GM18526 (cell line): ENCODE measurements around the gene INPP1.

Experiments
- POLR2A ChIP-seq: IDR thresholded peaks from 3 replicates; pipeline ENCODE4 v1.6.1; 2011; ENCODE audit not compliant: insufficient read length; ENCODE audit errors: extremely low read depth

INPP1 gene

DNA sequence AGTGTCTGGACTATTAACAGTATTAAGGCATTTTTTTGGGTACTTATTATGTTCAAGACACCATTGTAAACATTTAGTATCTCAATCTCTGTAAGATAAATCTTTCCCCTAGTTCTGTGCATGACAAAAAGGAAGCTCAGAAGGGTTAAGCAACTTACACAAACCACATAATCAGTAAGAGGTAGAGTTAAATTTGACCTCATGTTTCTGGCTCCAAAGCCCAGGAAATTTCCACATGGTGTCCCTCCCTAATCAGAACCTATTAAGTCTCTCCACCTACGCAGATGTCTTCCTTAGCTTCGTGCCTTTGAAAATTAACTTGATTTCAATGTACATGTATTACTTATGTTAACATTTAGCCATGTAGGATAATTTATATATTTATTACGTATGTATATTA, 66.8 kb downstream of the INPP1 start:
- no peak for TF ChIP-seq POLR2A

DNA sequence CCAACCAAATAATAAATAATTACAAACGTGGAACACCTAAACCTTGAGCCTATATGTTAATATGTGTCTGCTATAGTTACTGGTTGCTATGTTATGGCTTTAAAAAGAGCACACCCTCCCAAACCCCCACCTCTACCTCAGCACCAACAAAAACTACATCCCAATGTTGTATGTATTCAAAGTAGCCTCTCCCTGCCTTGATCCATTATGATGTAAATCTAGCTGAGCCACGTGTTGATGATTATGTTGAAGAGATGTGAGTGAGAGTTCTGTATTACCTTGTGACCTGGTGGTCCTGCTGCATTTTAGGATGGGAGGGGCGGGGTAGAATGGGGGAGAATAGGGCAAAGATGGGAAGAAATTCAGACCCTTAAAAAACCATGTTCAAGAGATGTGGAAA, 69.6 kb downstream of the INPP1 start:
- no peak for TF ChIP-seq POLR2A

- no peak for TF ChIP-seq POLR2A
Measured at GRCh38 chr2:190413421-190413820, 70.0 kb downstream of the INPP1 start.

GRCh38 chr2:190415251-190415650, 71.9 kb downstream of the INPP1 start:
- no peak for TF ChIP-seq POLR2A

DNA sequence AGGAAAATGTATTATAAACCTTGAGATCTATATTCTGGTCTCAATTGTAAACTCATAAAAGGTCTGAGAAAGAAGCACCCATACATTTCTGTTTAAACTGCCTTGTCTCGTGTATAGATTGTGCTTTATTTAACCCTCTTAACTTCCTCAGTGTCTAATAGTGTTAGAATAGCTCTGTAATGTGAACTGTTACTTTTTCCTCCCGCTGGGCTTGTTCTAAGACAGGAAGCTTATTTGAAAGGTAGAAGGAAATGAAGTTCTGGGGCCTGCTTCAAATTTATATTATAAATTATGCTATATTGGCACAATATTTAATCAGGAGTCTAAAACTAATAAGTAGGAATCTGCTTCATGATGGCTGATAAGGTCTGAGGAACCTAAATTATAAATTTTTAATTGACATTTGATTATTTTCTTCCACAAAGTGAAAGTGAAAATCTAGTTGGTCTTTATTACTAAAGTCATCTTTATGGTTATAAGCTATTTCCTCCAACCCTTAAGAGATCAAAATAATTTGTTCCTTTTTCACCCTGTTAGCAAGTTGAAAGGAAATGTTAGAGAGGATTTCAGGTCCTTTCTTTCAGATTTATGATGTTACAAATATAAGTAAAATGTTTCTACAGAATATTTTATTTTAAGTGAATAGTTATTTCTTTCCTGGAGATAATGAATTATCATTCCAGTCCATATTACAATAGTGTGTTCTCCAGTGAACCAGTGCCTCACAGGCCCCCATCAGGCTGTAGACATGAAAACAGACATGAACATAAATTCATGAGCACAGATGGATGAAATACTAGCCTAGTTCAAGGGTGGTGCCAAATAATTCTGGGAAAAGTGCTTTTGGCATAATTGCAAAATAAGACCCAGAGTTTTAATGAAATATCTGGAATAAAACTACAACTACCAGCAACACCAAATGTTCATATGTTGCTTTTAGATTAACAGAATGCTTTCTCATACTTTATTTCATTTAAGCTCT, 72.7 kb downstream of the INPP1 start:
- TF ChIP-seq POLR2A = no peak

- no peak for TF ChIP-seq POLR2A
Measured at GRCh38 chr2:190417045-190417842, 73.9 kb downstream of the INPP1 start.

GRCh38 chr2:190418727-190419126, 75.3 kb downstream of the INPP1 start:
- no peak for TF ChIP-seq POLR2A

DNA sequence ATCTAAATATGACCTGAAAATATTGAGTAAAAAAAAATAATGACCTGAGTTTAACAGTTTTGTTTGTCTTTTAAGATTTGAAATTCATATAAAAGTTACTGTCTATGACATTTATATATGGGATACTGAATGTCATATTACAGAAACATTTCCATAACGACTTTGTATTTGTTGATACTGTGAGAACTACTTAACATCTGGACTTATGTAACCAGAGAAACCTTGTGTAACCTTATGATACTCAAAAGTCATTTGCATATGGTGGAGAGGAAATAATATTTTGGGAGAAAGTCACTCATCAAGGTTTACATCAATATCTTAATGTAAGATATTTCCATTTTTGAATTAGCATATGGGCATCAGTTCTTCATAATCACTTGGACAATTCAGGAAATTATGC, 77.4 kb downstream of the INPP1 start:
- no peak for TF ChIP-seq POLR2A
